OCI-LY3 (cell line): ENCODE results near the gene MCTP2.

Experiments
- H2AFZ ChIP-seq: fragments of 200-600, 300-600 bp; shearing (Covaris generic); 2 replicates; pipeline ENCODE4 v1.6.0; 2014; ENCODE audit warnings: antibody characterized with exemption, low read depth, low read length
- H3K27ac ChIP-seq: fragments of 200-600, 300-600 bp; sonication (generic); 2 replicates; pipeline ENCODE4 v1.5.1; 2014; ENCODE audit warnings: mild to moderate bottlenecking, low read length, moderate library complexity, mixed read lengths
- H3K27me3 ChIP-seq: fragments of 200-600, 300-600 bp; sonication (generic); 2 replicates; pipeline ENCODE4 v1.6.1; 2014; ENCODE audit warnings: low read depth, low read length, mixed read lengths
- H3K36me3 ChIP-seq: fragments of 200-600, 300-600 bp; sonication (generic); replicated peaks from 2 replicates; pipeline ENCODE3; 2014; ENCODE audit warnings: low read depth, low read length, mixed read lengths
- H3K4me1 ChIP-seq: fragments of 300-600, 200-600 bp; sonication (generic); 2 replicates; pipeline ENCODE4 v1.6.1; 2014; ENCODE audit warnings: low read length, mixed read lengths
- H3K4me2 ChIP-seq: fragments of 200-600, 300-600 bp; sonication (generic); 2 replicates; pipeline ENCODE4 v1.6.1; 2014; ENCODE audit warnings: low read length, mixed read lengths
- H3K4me3 ChIP-seq: fragments of 300-600, 200-600 bp; sonication (generic); 2 replicates; pipeline ENCODE4 v1.5.1; 2014; ENCODE audit warnings: antibody characterized with exemption, mild to moderate bottlenecking, low read length, moderate library complexity
- H3K79me2 ChIP-seq: fragments of 300-600, 200-600 bp; shearing (Covaris generic); 2 replicates; pipeline ENCODE4 v1.6.1; 2014; ENCODE audit warnings: mild to moderate bottlenecking, low read length, mixed read lengths
- H3K9ac ChIP-seq: fragments of 300-600, 200-600 bp; shearing (Covaris generic); 2 replicates; pipeline ENCODE4 v1.6.0; 2014; ENCODE audit warnings: mild to moderate bottlenecking, low read length, moderate library complexity
- H3K9me3 ChIP-seq: fragments of 200-600, 300-600 bp; shearing (Covaris generic); 2 replicates; pipeline ENCODE4 v1.6.1; 2014; ENCODE audit warnings: low read length, mixed read lengths; ENCODE audit not compliant: insufficient read depth
- H4K20me1 ChIP-seq: fragments of 200-600, 300-600 bp; sonication (generic); 2 replicates; pipeline ENCODE4 v1.6.1; 2016; ENCODE audit warnings: low read length, mixed read lengths; ENCODE audit not compliant: insufficient read depth
- EZH2phosphoT487 ChIP-seq: fragments of 200-600 bp; shearing (Covaris generic); IDR thresholded peaks from 2 replicates; pipeline ENCODE4 v1.6.1; 2018; ENCODE audit warnings: antibody characterized with exemption, mixed run types, low read depth
- TF ChIP-seq, protein P1 (sequence below): fragments of 200-600, 300-600 bp; sonication (generic); IDR thresholded peaks from 2 replicates; pipeline ENCODE4 v1.5.1; 2014; ENCODE audit warnings: antibody characterized with exemption, low read length, low read depth

The MCTP2 gene

DNA sequence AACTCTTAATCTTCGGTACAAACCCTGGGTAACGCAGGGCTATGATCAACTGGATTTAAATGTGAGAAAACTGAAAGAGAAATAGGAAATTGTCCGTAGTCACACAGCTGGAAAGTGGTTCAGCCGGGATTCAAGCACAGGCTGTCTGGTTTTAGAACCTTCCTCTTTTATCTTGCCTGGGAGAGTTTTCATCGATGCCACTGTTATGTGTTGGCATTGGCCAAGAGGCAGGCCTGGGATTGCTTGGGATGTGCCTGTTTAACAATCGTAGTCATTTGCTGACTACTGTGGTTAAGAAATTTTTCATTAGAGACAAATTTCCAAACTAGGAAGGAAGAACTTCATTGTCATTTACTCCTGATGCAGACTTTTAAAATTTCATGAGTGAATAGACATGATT, 4.3 kb downstream of the MCTP2 start:
- H4K20me1 ChIP-seq = no peaks in the 10 kb centered on the region
- no peak overlapping the region for H3K4me3 ChIP-seq
- no peaks in the 10 kb centered on the region for H3K36me3 ChIP-seq
- H3K79me2 ChIP-seq = no peaks in the 10 kb centered on the region
- no peak overlapping the region for H2AFZ ChIP-seq
- no peaks in the 10 kb centered on the region for H3K9me3 ChIP-seq
- no peak for TF ChIP-seq EZH2phosphoT487
- no peak overlapping the region for H3K27ac ChIP-seq
- no peak overlapping the region for H3K9ac ChIP-seq
- no peak overlapping the region for H3K4me2 ChIP-seq
- peaks cover 27% of the 10 kb centered on the region for H3K27me3 ChIP-seq
- H3K4me1 ChIP-seq = peaks cover 19% of the 10 kb centered on the region

DNA sequence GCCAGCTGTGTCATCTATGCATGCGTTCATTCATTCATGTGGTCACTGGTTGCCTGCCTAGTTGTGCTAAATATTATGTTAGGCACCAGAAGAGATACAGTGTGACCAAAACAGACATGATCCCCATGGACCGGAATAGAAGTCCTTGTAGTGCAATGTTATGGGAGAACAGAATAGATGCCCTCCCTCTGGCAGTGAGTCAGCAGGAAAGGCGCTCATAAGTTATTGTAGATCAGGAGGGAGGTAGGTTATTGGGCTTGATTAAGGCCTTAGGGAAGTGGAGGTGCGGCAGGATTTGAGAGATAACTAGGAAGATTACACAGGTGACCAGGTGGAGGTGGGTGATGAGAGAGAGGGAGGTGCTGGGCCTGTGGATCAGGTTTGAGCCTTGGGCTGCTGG, 5.2 kb downstream of the MCTP2 start:
- Histone ChIP-seq H3K79me2 (no peaks in the 10 kb centered on the region), H2AFZ (no peak overlapping the region), H4K20me1 (no peaks in the 10 kb centered on the region), H3K9me3 (no peaks in the 10 kb centered on the region), H3K36me3 (no peaks in the 10 kb centered on the region), H3K4me3 (no peak overlapping the region), H3K4me2 (no peak overlapping the region), H3K4me1 (peaks cover 19% of the 10 kb centered on the region), H3K9ac (no peak overlapping the region), H3K27me3 (peaks cover 19% of the 10 kb centered on the region), H3K27ac (no peak overlapping the region)
- TF ChIP-seq EZH2phosphoT487 = no peak
- TF ChIP-seq, protein P1, sequence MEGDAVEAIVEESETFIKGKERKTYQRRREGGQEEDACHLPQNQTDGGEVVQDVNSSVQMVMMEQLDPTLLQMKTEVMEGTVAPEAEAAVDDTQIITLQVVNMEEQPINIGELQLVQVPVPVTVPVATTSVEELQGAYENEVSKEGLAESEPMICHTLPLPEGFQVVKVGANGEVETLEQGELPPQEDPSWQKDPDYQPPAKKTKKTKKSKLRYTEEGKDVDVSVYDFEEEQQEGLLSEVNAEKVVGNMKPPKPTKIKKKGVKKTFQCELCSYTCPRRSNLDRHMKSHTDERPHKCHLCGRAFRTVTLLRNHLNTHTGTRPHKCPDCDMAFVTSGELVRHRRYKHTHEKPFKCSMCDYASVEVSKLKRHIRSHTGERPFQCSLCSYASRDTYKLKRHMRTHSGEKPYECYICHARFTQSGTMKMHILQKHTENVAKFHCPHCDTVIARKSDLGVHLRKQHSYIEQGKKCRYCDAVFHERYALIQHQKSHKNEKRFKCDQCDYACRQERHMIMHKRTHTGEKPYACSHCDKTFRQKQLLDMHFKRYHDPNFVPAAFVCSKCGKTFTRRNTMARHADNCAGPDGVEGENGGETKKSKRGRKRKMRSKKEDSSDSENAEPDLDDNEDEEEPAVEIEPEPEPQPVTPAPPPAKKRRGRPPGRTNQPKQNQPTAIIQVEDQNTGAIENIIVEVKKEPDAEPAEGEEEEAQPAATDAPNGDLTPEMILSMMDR = no peak

DNA sequence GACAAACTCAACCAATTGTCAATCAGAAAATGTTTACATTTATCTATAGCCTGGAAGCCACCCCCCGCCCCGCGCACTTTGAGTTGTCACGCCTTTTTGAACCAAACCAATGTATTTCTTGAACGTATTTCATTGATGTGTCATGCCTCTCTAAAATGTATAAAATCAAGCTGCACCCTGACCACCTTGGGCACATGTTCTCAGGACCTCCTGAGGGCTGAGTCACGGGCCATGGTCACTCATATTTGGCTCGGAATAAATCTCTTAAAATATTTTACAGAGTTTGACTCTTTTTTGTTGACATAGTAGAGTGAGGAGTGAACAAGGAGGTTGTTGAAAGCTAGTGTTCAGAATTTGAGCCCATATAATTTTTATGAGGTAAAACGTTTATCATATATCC, 6.5 kb downstream of the MCTP2 start:
- no peak overlapping the region for H3K4me2 ChIP-seq
- H3K27ac ChIP-seq = no peak overlapping the region
- H3K4me3 ChIP-seq = no peak overlapping the region
- no peaks in the 10 kb centered on the region for H3K9me3 ChIP-seq
- H3K9ac ChIP-seq = no peak overlapping the region
- TF ChIP-seq EZH2phosphoT487 = no peak
- TF ChIP-seq, protein P1 = no peak
- no peaks in the 10 kb centered on the region for H4K20me1 ChIP-seq
- H3K27me3 ChIP-seq = peaks cover 6% of the 10 kb centered on the region; the same call in 1 of the 2 replicates
- peaks cover 19% of the 10 kb centered on the region for H3K4me1 ChIP-seq
- no peak overlapping the region for H2AFZ ChIP-seq
- no peaks in the 10 kb centered on the region for H3K36me3 ChIP-seq
- H3K79me2 ChIP-seq = no peaks in the 10 kb centered on the region

DNA sequence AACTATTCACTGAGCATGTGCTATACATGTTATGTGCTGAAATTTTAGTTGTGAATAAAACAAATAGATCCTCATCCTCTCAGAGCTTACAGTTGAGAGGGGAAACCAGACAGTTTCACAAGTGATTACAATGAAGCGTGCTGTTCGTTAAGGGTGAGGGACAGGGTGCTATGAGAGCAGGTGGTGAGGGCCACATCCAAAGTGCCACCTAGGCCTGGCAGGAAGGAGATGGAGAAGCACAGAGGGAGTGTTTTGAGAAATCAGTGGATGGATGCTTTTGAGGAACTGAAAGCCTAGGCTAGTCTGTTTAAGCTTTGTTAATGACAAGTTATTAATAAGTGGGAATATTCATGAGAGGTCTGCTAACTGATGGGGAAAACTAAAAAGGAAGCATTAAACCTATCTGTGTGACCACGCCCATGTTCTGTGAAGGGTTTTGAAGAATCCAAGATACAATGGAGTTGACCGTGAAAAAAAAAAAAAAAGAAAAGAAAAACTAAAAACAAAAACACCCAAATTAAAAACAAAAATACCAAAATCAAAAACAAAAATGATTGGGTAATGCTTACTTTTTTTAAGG, 7.3 kb downstream of the MCTP2 start:
- no peak overlapping the region for H3K27ac ChIP-seq
- H3K9ac ChIP-seq = no peak overlapping the region
- H2AFZ ChIP-seq = no peak overlapping the region
- H3K4me1 ChIP-seq = peaks cover 19% of the 10 kb centered on the region
- H3K4me3 ChIP-seq = no peak overlapping the region
- H4K20me1 ChIP-seq = no peaks in the 10 kb centered on the region
- no peak for TF ChIP-seq EZH2phosphoT487
- TF ChIP-seq, protein P1 = no peak
- no peaks in the 10 kb centered on the region for H3K36me3 ChIP-seq
- H3K4me2 ChIP-seq = peak overlapping the region; percentile 17; the same call in 1 of the 2 replicates
- no peaks in the 10 kb centered on the region for H3K9me3 ChIP-seq
- H3K79me2 ChIP-seq = no peaks in the 10 kb centered on the region
- H3K27me3 ChIP-seq = no peaks in the 10 kb centered on the region

DNA sequence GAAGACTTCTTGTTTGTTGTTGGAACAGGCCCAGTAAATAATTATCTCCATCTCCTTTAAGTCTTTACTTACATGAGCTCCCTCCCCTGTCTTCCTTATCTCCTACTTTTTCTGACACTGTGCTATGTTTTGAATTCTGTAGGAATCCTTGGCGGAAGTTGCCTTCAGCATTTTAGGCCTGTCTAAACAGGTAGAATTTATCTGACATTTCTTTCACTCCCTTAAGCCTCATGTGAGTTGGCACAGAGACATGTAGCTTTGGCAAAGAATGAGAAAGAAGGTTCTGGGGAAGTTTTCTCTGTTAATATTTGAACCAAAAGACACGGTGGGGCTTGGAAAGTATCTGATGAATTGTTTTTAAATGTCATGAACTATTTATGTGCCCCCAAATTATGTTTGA, 8.1 kb downstream of the MCTP2 start:
- TF ChIP-seq, protein P1 = no peak
- no peak for TF ChIP-seq EZH2phosphoT487
- H3K4me1 ChIP-seq = peaks cover 19% of the 10 kb centered on the region
- H3K36me3 ChIP-seq = no peaks in the 10 kb centered on the region
- no peaks in the 10 kb centered on the region for H4K20me1 ChIP-seq
- H3K4me3 ChIP-seq = no peak overlapping the region
- H3K9me3 ChIP-seq = no peaks in the 10 kb centered on the region
- no peaks in the 10 kb centered on the region for H3K27me3 ChIP-seq
- H3K79me2 ChIP-seq = no peaks in the 10 kb centered on the region
- no peak overlapping the region for H2AFZ ChIP-seq
- no peak overlapping the region for H3K4me2 ChIP-seq
- no peak overlapping the region for H3K27ac ChIP-seq
- H3K9ac ChIP-seq = no peak overlapping the region
